KMS-11 (cell line): ENCODE results near the gene RAB11FIP3.

Experiments
- H2AFZ ChIP-seq: fragments of 200-600 bp; sonication (generic); 2 replicates; pipeline ENCODE4 v1.6.1; 2016; ENCODE audit warnings: antibody characterized with exemption, mixed run types, low read depth
- H3K27ac ChIP-seq: fragments of 200-600 bp; sonication (generic); 2 replicates; pipeline ENCODE4 v1.6.1; 2016; ENCODE audit warnings: mild to moderate bottlenecking, mixed run types
- H3K27me3 ChIP-seq: fragments of 200-600 bp; sonication (generic); 2 replicates; pipeline ENCODE4 v1.6.1; 2017; ENCODE audit warnings: mild to moderate bottlenecking, low read depth, mixed run types, moderate library complexity; ENCODE audit not compliant: insufficient read depth
- H3K36me3 ChIP-seq: fragments of 200-600 bp; sonication (generic); 2 replicates; pipeline ENCODE4 v1.6.1; 2017; ENCODE audit warnings: mild to moderate bottlenecking, mixed run types; ENCODE audit not compliant: insufficient read depth
- H3K4me1 ChIP-seq: fragments of 200-600 bp; sonication (generic); 2 replicates; pipeline ENCODE4 v1.6.1; 2016; ENCODE audit warnings: mild to moderate bottlenecking, low read depth, mixed run types; ENCODE audit not compliant: poor library complexity, severe bottlenecking
- H3K4me2 ChIP-seq: fragments of 200-600 bp; sonication (generic); 2 replicates; pipeline ENCODE4 v1.7.0; 2016; ENCODE audit warnings: mild to moderate bottlenecking, mixed run types
- H3K4me3 ChIP-seq: fragments of 200-600 bp; sonication (generic); IDR thresholded peaks from 2 replicates; pipeline ENCODE4 v1.6.1; 2017; ENCODE audit warnings: low read depth, low read length, mixed read lengths; ENCODE audit not compliant: insufficient read depth
- H3K79me2 ChIP-seq: fragments of 200-600 bp; sonication (generic); 2 replicates; pipeline ENCODE4 v1.6.1; 2016; ENCODE audit warnings: low read depth, mixed run types; ENCODE audit not compliant: insufficient read depth
- H3K9ac ChIP-seq: fragments of 200-600 bp; sonication (generic); 2 replicates; pipeline ENCODE4 v1.6.1; 2016; ENCODE audit warnings: mild to moderate bottlenecking, mixed run types
- H4K20me1 ChIP-seq: fragments of 200-600 bp; sonication (generic); 2 replicates; pipeline ENCODE4 v1.6.1; 2016; ENCODE audit warnings: mild to moderate bottlenecking, mixed run types; ENCODE audit not compliant: insufficient read depth
- TF ChIP-seq, protein P1 (sequence below): fragments of 200-600 bp; sonication (generic); conservative IDR thresholded peaks from 2 replicates; pipeline ENCODE4 v1.6.1; 2017; ENCODE audit warnings: low read depth, mild to moderate bottlenecking, antibody characterized with exemption, low read length, moderate library complexity, mixed read lengths

Gene RAB11FIP3

DNA sequence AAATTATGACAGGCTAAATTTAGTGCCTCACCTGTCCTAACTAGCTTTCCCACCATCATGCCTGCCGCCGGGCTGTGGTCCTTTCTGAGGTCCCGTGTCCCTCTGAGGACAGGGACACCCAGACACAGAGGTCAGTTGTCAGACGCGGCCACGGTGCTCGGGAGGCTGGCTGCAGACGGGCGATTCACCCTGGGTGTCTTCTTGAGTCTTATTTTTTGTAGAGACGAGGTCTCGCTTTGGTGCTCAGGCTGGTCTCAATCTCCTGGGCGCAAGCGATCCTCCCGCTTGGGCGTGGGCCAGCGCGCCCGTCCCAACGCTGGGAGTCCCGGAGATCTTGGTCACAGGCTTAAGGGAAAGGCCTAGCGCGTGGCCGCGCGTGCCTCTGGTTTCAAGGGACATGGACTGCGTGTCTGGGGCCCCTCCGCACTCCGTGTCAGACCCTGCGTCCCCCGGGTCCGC lies 797 bp upstream of the RAB11FIP3 start:
- no peak overlapping the region for H3K4me3 ChIP-seq
- no peak overlapping the region for H3K27ac ChIP-seq
- peak overlapping the region; percentile 96 for H3K4me2 ChIP-seq
- H3K36me3 ChIP-seq, result no peaks in the 10 kb centered on the region
- H2AFZ ChIP-seq, result peak overlapping the region; percentile 97
- H3K27me3 ChIP-seq, result peaks cover 5% of the 10 kb centered on the region; the same call in 1 of the 2 replicates
- peaks cover 15% of the 10 kb centered on the region; the same call in 1 of the 2 replicates for H3K79me2 ChIP-seq
- TF ChIP-seq, protein P1, sequence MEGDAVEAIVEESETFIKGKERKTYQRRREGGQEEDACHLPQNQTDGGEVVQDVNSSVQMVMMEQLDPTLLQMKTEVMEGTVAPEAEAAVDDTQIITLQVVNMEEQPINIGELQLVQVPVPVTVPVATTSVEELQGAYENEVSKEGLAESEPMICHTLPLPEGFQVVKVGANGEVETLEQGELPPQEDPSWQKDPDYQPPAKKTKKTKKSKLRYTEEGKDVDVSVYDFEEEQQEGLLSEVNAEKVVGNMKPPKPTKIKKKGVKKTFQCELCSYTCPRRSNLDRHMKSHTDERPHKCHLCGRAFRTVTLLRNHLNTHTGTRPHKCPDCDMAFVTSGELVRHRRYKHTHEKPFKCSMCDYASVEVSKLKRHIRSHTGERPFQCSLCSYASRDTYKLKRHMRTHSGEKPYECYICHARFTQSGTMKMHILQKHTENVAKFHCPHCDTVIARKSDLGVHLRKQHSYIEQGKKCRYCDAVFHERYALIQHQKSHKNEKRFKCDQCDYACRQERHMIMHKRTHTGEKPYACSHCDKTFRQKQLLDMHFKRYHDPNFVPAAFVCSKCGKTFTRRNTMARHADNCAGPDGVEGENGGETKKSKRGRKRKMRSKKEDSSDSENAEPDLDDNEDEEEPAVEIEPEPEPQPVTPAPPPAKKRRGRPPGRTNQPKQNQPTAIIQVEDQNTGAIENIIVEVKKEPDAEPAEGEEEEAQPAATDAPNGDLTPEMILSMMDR, result no peak
- peaks cover 21% of the 10 kb centered on the region for H3K4me1 ChIP-seq
- H4K20me1 ChIP-seq, result no peaks in the 10 kb centered on the region
- peak overlapping the region; percentile 52; the same call in 1 of the 2 replicates for H3K9ac ChIP-seq

DNA sequence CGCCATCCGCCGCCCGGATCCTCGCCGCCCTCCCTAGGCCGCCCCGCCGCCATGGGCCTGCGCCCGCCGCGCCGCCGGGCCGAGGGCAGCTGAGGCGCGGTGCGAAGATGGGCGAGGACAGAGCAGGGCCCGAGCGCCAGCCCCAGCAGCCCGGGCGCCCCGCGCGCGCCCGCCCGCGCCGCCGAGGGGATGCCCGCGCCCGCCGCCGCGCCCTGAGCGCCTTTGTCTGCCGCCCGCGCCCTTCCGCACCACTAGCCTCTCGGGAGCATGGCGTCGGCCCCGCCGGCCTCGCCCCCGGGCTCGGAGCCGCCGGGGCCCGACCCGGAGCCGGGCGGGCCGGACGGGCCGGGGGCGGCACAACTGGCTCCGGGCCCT lies 278 bp downstream of the RAB11FIP3 start:
- no peak overlapping the region for H3K27ac ChIP-seq
- no peak overlapping the region for H3K4me3 ChIP-seq
- H3K9ac ChIP-seq, result peak overlapping the region; percentile 52; the same call in 1 of the 2 replicates
- no peaks in the 10 kb centered on the region for H3K36me3 ChIP-seq
- peak overlapping the region; percentile 97 for H2AFZ ChIP-seq
- H3K27me3 ChIP-seq, result peaks cover 5% of the 10 kb centered on the region; the same call in 1 of the 2 replicates
- H3K4me2 ChIP-seq, result no peak overlapping the region; the same call in 1 of the 2 replicates
- H3K4me1 ChIP-seq, result peaks cover 21% of the 10 kb centered on the region
- TF ChIP-seq, protein P1, result no peak
- peaks cover 15% of the 10 kb centered on the region; the same call in 1 of the 2 replicates for H3K79me2 ChIP-seq
- H4K20me1 ChIP-seq, result no peaks in the 10 kb centered on the region

DNA sequence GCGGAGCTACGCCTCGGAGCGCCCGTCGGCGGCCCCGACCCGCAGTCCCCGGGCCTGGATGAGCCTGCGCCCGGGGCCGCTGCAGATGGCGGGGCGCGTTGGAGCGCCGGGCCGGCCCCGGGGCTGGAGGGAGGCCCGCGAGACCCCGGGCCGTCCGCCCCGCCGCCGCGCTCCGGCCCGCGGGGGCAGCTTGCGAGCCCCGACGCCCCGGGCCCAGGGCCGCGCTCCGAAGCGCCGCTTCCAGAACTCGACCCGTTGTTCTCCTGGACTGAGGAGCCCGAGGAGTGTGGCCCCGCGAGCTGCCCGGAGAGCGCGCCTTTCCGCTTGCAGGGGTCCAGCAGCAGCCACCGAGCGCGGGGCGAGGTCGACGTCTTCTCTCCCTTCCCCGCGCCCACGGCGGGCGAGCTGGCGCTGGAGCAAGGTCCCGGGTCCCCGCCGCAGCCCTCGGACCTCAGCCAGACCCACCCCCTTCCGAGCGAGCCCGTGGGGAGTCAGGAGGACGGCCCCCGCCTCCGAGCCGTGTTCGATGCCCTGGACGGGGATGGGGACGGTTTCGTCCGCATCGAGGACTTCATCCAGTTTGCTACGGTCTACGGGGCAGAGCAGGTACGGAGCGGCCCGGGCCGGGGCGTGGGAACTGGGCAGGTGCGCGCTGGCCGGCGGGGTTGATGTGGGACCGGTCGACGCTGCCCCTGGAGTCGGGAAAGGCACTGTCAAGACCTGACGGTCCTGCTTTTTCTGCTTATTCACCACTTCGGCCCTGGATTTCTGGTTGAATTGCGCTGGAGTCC lies 861 bp downstream of the RAB11FIP3 start:
- H3K4me2 ChIP-seq, result peak overlapping the region; percentile 79
- no peak overlapping the region; the same call in 1 of the 2 replicates for H3K9ac ChIP-seq
- H3K36me3 ChIP-seq, result no peaks in the 10 kb centered on the region
- H4K20me1 ChIP-seq, result no peaks in the 10 kb centered on the region
- peaks cover 15% of the 10 kb centered on the region; the same call in 1 of the 2 replicates for H3K79me2 ChIP-seq
- H3K4me3 ChIP-seq, result no peak overlapping the region
- peaks cover 5% of the 10 kb centered on the region; the same call in 1 of the 2 replicates for H3K27me3 ChIP-seq
- H2AFZ ChIP-seq, result peak overlapping the region; percentile 45; the same call in 1 of the 2 replicates
- no peak overlapping the region for H3K27ac ChIP-seq
- H3K4me1 ChIP-seq, result peaks cover 21% of the 10 kb centered on the region
- TF ChIP-seq, protein P1, result no peak

DNA sequence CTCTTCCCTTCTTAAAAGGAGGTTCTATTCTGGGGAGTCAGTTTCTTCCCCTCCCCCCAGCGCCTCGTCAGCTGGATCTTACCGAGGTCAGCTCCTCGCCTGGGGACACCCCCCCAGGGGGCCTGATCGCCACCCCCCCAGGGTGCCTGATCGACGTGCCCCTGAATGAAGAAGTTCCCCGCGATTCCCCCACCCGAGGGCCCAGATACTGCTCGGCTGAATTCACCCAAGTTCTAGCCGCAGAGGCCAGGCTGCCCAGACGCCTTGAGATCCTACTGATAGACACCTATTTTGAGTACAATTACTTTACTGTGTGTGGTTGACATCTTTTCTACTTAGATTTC lies 1.4 kb downstream of the RAB11FIP3 start:
- H2AFZ ChIP-seq, result no peak overlapping the region
- H3K4me1 ChIP-seq, result peaks cover 21% of the 10 kb centered on the region
- H3K9ac ChIP-seq, result no peak overlapping the region
- H3K79me2 ChIP-seq, result peaks cover 15% of the 10 kb centered on the region; the same call in 1 of the 2 replicates
- no peak overlapping the region for H3K4me3 ChIP-seq
- H4K20me1 ChIP-seq, result no peaks in the 10 kb centered on the region
- no peaks in the 10 kb centered on the region for H3K36me3 ChIP-seq
- no peak overlapping the region for H3K27ac ChIP-seq
- TF ChIP-seq, protein P1, result no peak
- peaks cover 5% of the 10 kb centered on the region; the same call in 1 of the 2 replicates for H3K27me3 ChIP-seq
- peak overlapping the region; percentile 79 for H3K4me2 ChIP-seq
